Measurements from ENCODE around the gene NNT.

- TF ChIP-seq CTCF (IDR thresholded peaks at IDR 0.05) (no peak), POLR2A (IDR thresholded peaks at IDR 0.05) (no peak)
Measured at GRCh38 chr5:43691893-43692292, 88.9 kb downstream of the NNT start.

Data from heart left ventricle (tissue), 13 donors.